H1 (cell line): Measurements from ENCODE around the gene ATP1A1. TPM values are rescaled to one million over a fixed set of nuclear protein-coding genes. Genes with fewer than 3 reads are reported as not detected.

Experiments
- CTCF ChIA-PET: fragments of 300-600 bp; sonication (Branson Sonifier 250); formaldehyde crosslinking; loops from one replicate; lab custom pipeline; 2021; ENCODE audit not compliant: partially characterized antibody; lab: Charles Lee
- POLR2A ChIA-PET: fragments of 300-600 bp; sonication (Branson Sonifier 250); formaldehyde crosslinking; loops from one replicate; lab custom pipeline; 2021; ENCODE audit warnings: inconsistent platforms; ENCODE audit not compliant: partially characterized antibody; lab: Charles Lee
- DNase-seq, 2 experiments: peaks; one replicate each; pipeline versions ENCODE4 v3.0.0 to v3.0.0-alpha.2; 2010 to 2022; ENCODE audit warnings: low spot score in 2 of 2, low read depth in 1 of 2, mixed read lengths in 1 of 2
- FAIRE-seq: peaks from 2 replicates; lab custom pipeline; 2011; peaks lifted over from hg19 to GRCh38; lab: Jason Lieb, UNC
- H2AFZ ChIP-seq: 2 replicates; pipeline ENCODE4 v1.8.1; 2012; ENCODE audit warnings: low read length, inconsistent platforms
- H2AK5ac ChIP-seq: 2 replicates; pipeline ENCODE4 v1.6.1; 2013; ENCODE audit warnings: low read depth, low read length
- H2BK120ac ChIP-seq: replicated peaks from 2 replicates; pipeline ENCODE3; 2013; ENCODE audit warnings: low read depth, low read length, inconsistent platforms
- H2BK12ac ChIP-seq: 2 replicates; pipeline ENCODE4 v1.6.1; 2013; ENCODE audit warnings: low read depth, low read length
- H2BK15ac ChIP-seq: 2 replicates; pipeline ENCODE4 v1.6.1; 2013; ENCODE audit warnings: low read length
- H2BK20ac ChIP-seq: 2 replicates; pipeline ENCODE4 v1.6.1; 2013; ENCODE audit warnings: low read length
- H2BK5ac ChIP-seq: 2 replicates; pipeline ENCODE4 v1.6.1; 2013; ENCODE audit warnings: low read depth, low read length
- H3K14ac ChIP-seq: 2 replicates; pipeline ENCODE4 v1.6.1; 2013; ENCODE audit warnings: inconsistent platforms; ENCODE audit not compliant: insufficient read length
- H3K18ac ChIP-seq: 2 replicates; pipeline ENCODE4 v1.6.1; 2013; ENCODE audit warnings: low read length; ENCODE audit errors: extremely low read depth
- H3K23ac ChIP-seq: 2 replicates; pipeline ENCODE4 v1.6.1; 2013; ENCODE audit warnings: inconsistent platforms; ENCODE audit not compliant: insufficient read length
- H3K23me2 ChIP-seq: 2 replicates; pipeline ENCODE4 v1.6.1; 2013; ENCODE audit warnings: low read depth, low read length
- H3K27ac ChIP-seq: 2 replicates; pipeline ENCODE4 v1.6.1; 2011; ENCODE audit warnings: low read depth, low read length, inconsistent platforms
- H3K27me3 ChIP-seq, 4 experiments: replicated peaks in 1 of 4; 1 replicate in 1 of 4; 2 replicates in 3 of 4; pipeline versions ENCODE4 v1.6.1 to v1.8.1; 2011 to 2013; ENCODE audit warnings: low read length in 3 of 4, mild to moderate bottlenecking in 3 of 4, inconsistent platforms in 2 of 4, mixed read lengths in 2 of 4, moderate library complexity in 1 of 4; ENCODE audit not compliant: control insufficient read depth in 3 of 4, insufficient read depth in 3 of 4; ENCODE audit errors: extremely low read depth in 1 of 4
- H3K36me3 ChIP-seq, 4 experiments: 2 replicates each; pipeline versions ENCODE4 v1.6.1 to v1.8.1; 2011 to 2013; ENCODE audit warnings: mild to moderate bottlenecking in 4 of 4, low read length in 3 of 4, moderate library complexity in 2 of 4, control low read depth in 1 of 4, inconsistent platforms in 1 of 4; ENCODE audit not compliant: insufficient read depth in 4 of 4, control insufficient read depth in 2 of 4
- H3K4ac ChIP-seq: replicated peaks from 2 replicates; pipeline ENCODE3; 2013; ENCODE audit warnings: low read length, low read depth, mixed read lengths, inconsistent platforms; ENCODE audit not compliant: insufficient read length
- H3K4me1 ChIP-seq, 4 experiments: replicated peaks in 1 of 4; 1 replicate in 1 of 4; 2 replicates in 3 of 4; pipeline versions ENCODE4 v1.6.1 to v1.8.1; 2011 to 2013; ENCODE audit warnings: low read length in 3 of 4, inconsistent platforms in 2 of 4, mixed read lengths in 1 of 4; ENCODE audit not compliant: insufficient read depth in 4 of 4, control insufficient read depth in 3 of 4
- H3K4me2 ChIP-seq, 2 experiments: 2 replicates each; pipeline versions ENCODE4 v1.6.1 to v1.8.1; 2011 to 2013; ENCODE audit warnings: low read depth in 2 of 2, low read length in 2 of 2, control low read depth in 1 of 2, inconsistent platforms in 1 of 2, mild to moderate bottlenecking in 1 of 2; ENCODE audit not compliant: insufficient read depth in 1 of 2
- H3K4me3 ChIP-seq, 4 experiments: fragments of 200-600, 300-600 bp in 1 of 4; sonication (generic), shearing (Covaris generic), sonication (Bioruptor Twin) in 1 of 4; 2 replicates each; pipeline versions ENCODE4 v1.5.1 to v1.8.1; 2011 to 2016; ENCODE audit warnings: low read length in 4 of 4, low read depth in 3 of 4, control low read depth in 2 of 4, inconsistent platforms in 2 of 4, mild to moderate bottlenecking in 2 of 4, mixed read lengths in 1 of 4, moderate library complexity in 1 of 4; ENCODE audit not compliant: insufficient read depth in 2 of 4; ENCODE audit errors: extremely low read depth in 1 of 4
- H3K56ac ChIP-seq: replicated peaks from 2 replicates; pipeline ENCODE3; 2013; ENCODE audit warnings: low read depth, mild to moderate bottlenecking, mixed read lengths, low read length, inconsistent platforms; ENCODE audit not compliant: insufficient read length
- H3K79me1 ChIP-seq: 2 replicates; pipeline ENCODE4 v1.6.1; 2013; ENCODE audit warnings: low read depth, low read length, control low read depth
- H3K79me2 ChIP-seq, 2 experiments: 2 replicates each; pipeline versions ENCODE4 v1.6.1 to v1.8.1; 2012 to 2013; ENCODE audit warnings: low read length in 2 of 2, mild to moderate bottlenecking in 2 of 2, inconsistent platforms in 1 of 2; ENCODE audit not compliant: insufficient read depth in 2 of 2, control insufficient read depth in 1 of 2
- H3K9ac ChIP-seq, 4 experiments: replicated peaks in 1 of 4; 1 replicate in 1 of 4; 2 replicates in 3 of 4; pipeline versions ENCODE4 v1.6.1 to v1.8.1; 2011 to 2013; ENCODE audit warnings: low read depth in 3 of 4, low read length in 3 of 4, control low read depth in 2 of 4, mild to moderate bottlenecking in 2 of 4, moderate library complexity in 2 of 4, inconsistent platforms in 1 of 4; ENCODE audit errors: extremely low read depth in 1 of 4
- H3K9me3 ChIP-seq, 2 experiments: 2 replicates each; pipeline versions ENCODE4 v1.6.1 to v1.8.1; 2012 to 2013; ENCODE audit warnings: mild to moderate bottlenecking in 2 of 2, moderate library complexity in 2 of 2, control low read depth in 1 of 2, inconsistent platforms in 1 of 2, low read depth in 1 of 2, low read length in 1 of 2, mixed read lengths in 1 of 2; ENCODE audit not compliant: insufficient read depth in 2 of 2
- H4K20me1 ChIP-seq, 2 experiments: replicated peaks in 1 of 2; 2 replicates each; pipeline versions ENCODE3 to v1.8.1; 2011 to 2013; ENCODE audit warnings: inconsistent platforms in 2 of 2, low read length in 2 of 2, mild to moderate bottlenecking in 1 of 2; ENCODE audit not compliant: insufficient read depth in 2 of 2, control insufficient read depth in 1 of 2
- H4K5ac ChIP-seq: 2 replicates; pipeline ENCODE4 v1.6.1; 2013; ENCODE audit warnings: low read length, low read depth, mixed read lengths, inconsistent platforms; ENCODE audit not compliant: insufficient read length
- H4K8ac ChIP-seq: 2 replicates; pipeline ENCODE4 v1.8.0; 2013; ENCODE audit warnings: mild to moderate bottlenecking, moderate library complexity, low read length, inconsistent platforms; ENCODE audit not compliant: insufficient read depth; ENCODE audit errors: extremely low read depth
- H4K91ac ChIP-seq: replicated peaks from 2 replicates; pipeline ENCODE3; 2013; ENCODE audit warnings: low read length, mixed read lengths, inconsistent platforms; ENCODE audit not compliant: insufficient read length
- BCL11A ChIP-seq, 2 experiments: IDR thresholded peaks; one replicate each; pipeline ENCODE4 v1.6.1; 2011; ENCODE audit warnings: low read depth in 2 of 2, low read length in 2 of 2, mild to moderate bottlenecking in 2 of 2
- CBX8 ChIP-seq: fragments of 300-800, 300-1000 bp; sonication (generic); IDR thresholded peaks from 2 replicates; pipeline ENCODE4 v1.7.1; 2016; ENCODE audit warnings: low read depth, low read length, borderline replicate concordance
- KDM1A ChIP-seq: fragments of 200-600, 300-600 bp; sonication (generic); IDR thresholded peaks from 2 replicates; pipeline ENCODE4 v1.7.1; 2016; ENCODE audit warnings: mild to moderate bottlenecking, low read length, borderline replicate concordance
- MAFK ChIP-seq: IDR thresholded peaks from 2 replicates; pipeline ENCODE4 v1.6.1; 2012; ENCODE audit warnings: low read depth, mild to moderate bottlenecking, improper control_type of control experiment, low read length
- NANOG ChIP-seq: IDR thresholded peaks from 2 replicates; pipeline ENCODE4 v1.6.1; 2011; ENCODE audit warnings: low read length, low read depth, mild to moderate bottlenecking, inconsistent platforms; ENCODE audit not compliant: insufficient read depth, poor library complexity, severe bottlenecking
- RAD21 ChIP-seq, 2 experiments: IDR thresholded peaks in 1 of 2; conservative IDR thresholded peaks in 1 of 2; 2 replicates each; pipeline ENCODE4 v1.6.1; 2011; ENCODE audit warnings: low read depth in 2 of 2, low read length in 2 of 2, improper control_type of control experiment in 1 of 2, inconsistent platforms in 1 of 2, mild to moderate bottlenecking in 1 of 2, moderate library complexity in 1 of 2
- RBBP5 ChIP-seq: IDR thresholded peaks from 2 replicates; pipeline ENCODE4 v1.7.1; 2012; ENCODE audit warnings: low read depth, mild to moderate bottlenecking, inconsistent platforms, low read length, moderate library complexity, borderline replicate concordance
- RXRA ChIP-seq: IDR thresholded peaks from 2 replicates; pipeline ENCODE4 v1.6.1; 2011; ENCODE audit warnings: low read depth, mild to moderate bottlenecking, low read length, moderate library complexity; ENCODE audit not compliant: insufficient read depth
- TEAD4 ChIP-seq: IDR thresholded peaks from 2 replicates; pipeline ENCODE4 v1.6.1; 2012; ENCODE audit warnings: low read depth, low read length, inconsistent platforms, mixed read lengths
- WGBS, 2 experiments: shearing (Covaris generic) in 1 of 2; methylation state at CpG; one replicate each; pipeline versions ENCODE4 v1.1.6 to v1.1.7; 2013 to 2015; ENCODE audit warnings: low lambda C conversion rate in 2 of 2, mixed read lengths in 2 of 2, inconsistent platforms in 1 of 2, low coverage in 1 of 2, missing lambda C conversion rate in 1 of 2; ENCODE audit not compliant: insufficient replicate concordance in 2 of 2, insufficient coverage in 1 of 2, insufficient read length in 1 of 2; ENCODE audit errors: extremely low coverage in 1 of 2, missing lambda C conversion rate in 1 of 2; 5-methylcytosine and 5-hydroxymethylcytosine counted together
- polyA plus RNA-seq, 7 experiments: library from polyadenylated mRNA; depleted of rRNA in 3 of 7; stranded (reverse) in 5 of 7; unstranded in 2 of 7; fragments of >200 nt in 5 of 7; fragments of 200-250 nt in 2 of 7; gene quantifications; 1 replicate in 5 of 7; 2 replicates in 1 of 7; 4 replicates in 1 of 7; pipeline versions ENCODE4 v1.2.1 to v1.2.3, GENCODE V29; 2011 to 2013; ENCODE audit warnings: missing spikeins in 2 of 7, mixed read lengths in 2 of 7
- total RNA-seq: library from RNA; stranded (reverse); fragmentation: NEBNext Ultra II Directional; extraction: Animal tissue kit (Norgen Biotek cat#: 25700); gene quantifications from 2 replicates; pipeline ENCODE4 v1.2.1, GENCODE V29; 2021
- TF ChIP-seq, protein P1 (sequence below): IDR thresholded peaks from 2 replicates; pipeline ENCODE4 v1.6.1; 2012; ENCODE audit warnings: inconsistent platforms

The ATP1A1 gene
- total and polyA plus RNA-seq, 2 of the 8 experiments (the other 6 are each of a cell fraction or from before 2014, with no cell fraction given): 222 to 325 TPM

- CTCF ChIA-PET: interaction anchor here (0.6 to 1.2 kb wide), 3 partner anchors 18 to 77 kb away, joined by 3 to 7 read pairs (median 3); no protein-coding TSS in a partner anchor
- TF ChIP-seq TEAD4 (no peak), RBBP5 (no peak), BCL11A (IDR thresholded peaks at IDR 0.05; ENCODE audit: low read depth in 2 of 2, low read length in 2 of 2) (no peak), RXRA (no peak), KDM1A (no peak), NANOG (no peak), RAD21 (IDR thresholded peaks at IDR 0.05 in 1 of 2, conservative IDR thresholded peaks at IDR 0.05 in 1 of 2; ENCODE audit: low read depth in 2 of 2, low read length in 2 of 2) (no peak), CBX8 (no peak), MAFK (no peak)
- TF ChIP-seq, protein P1, sequence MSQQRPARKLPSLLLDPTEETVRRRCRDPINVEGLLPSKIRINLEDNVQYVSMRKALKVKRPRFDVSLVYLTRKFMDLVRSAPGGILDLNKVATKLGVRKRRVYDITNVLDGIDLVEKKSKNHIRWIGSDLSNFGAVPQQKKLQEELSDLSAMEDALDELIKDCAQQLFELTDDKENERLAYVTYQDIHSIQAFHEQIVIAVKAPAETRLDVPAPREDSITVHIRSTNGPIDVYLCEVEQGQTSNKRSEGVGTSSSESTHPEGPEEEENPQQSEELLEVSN: no peak
Measured at GRCh38 chr1:116408193-116408592, 35.1 kb downstream of the ATP1A1 start.

More at GRCh38 chr1:116408193-116408592, 35.1 kb downstream of the ATP1A1 start:
- Histone ChIP-seq H3K14ac (no peak overlapping the region), H3K23ac (no peak overlapping the region), H3K27me3 (peaks cover 0 to 1% (median 0%) of the 10 kb centered on the region in 4 experiments; a peak in 1 of 7 replicates), H4K5ac (no peak overlapping the region), H3K4me3 (no peak overlapping the region), H4K8ac (no peak overlapping the region), H2BK120ac (no peak overlapping the region), H3K27ac (no peak overlapping the region), H2AFZ (no peak overlapping the region), H3K56ac (no peak overlapping the region), H3K36me3 (peaks cover 9 to 44% (median 34%) of the 10 kb centered on the region in 4 experiments; a peak in 7 of 8 replicates), H3K9me3 (no peaks in the 10 kb centered on the region), H3K4ac (no peak overlapping the region), H3K79me1 (no peaks in the 10 kb centered on the region), H2BK20ac (no peak overlapping the region), H3K4me2 (no peak overlapping the region), H4K20me1 (peaks cover 0 to 2% of the 10 kb centered on the region in 2 experiments), H3K4me1 (no peaks in the 10 kb centered on the region), H3K79me2 (no peaks in the 10 kb centered on the region), H2BK15ac (no peak overlapping the region), H2AK5ac (no peak overlapping the region), H2BK12ac (no peak overlapping the region), H3K9ac (no peak overlapping the region), H3K18ac (no peak overlapping the region), H3K23me2 (no peaks in the 10 kb centered on the region), H4K91ac (no peak overlapping the region), H2BK5ac (no peak overlapping the region)
- 80% methylated on average over 2 of the region's 2 CpGs; no CpG with 5 or more reads in 1 of the 2 experiments for WGBS, 2 experiments
- POLR2A ChIA-PET: interaction anchor here (0.8 to 4.8 kb wide), 2 partner anchors 9 to 269 kb away, joined by 3 to 23 read pairs; no protein-coding TSS in a partner anchor
- FAIRE-seq (no peak), DNase-seq (no peak)
